OCI-LY1 (cell line): Measurements from ENCODE around the gene ATF2.
A peak's percentile ranks its signal among the peaks of the same experiment; 100 is the strongest.
"Not testable (repeated sequence)": the region's sequence is repeated elsewhere in the genome, so short reads cannot be mapped to it uniquely, and the experiment has no call there.

Experiments
- H2AFZ ChIP-seq: fragments of 200-600 bp; sonication (generic), shearing (Covaris generic); 2 replicates; pipeline ENCODE4 v1.6.0; 2014; ENCODE audit warnings: antibody characterized with exemption, mild to moderate bottlenecking, low read length
- H3F3A ChIP-seq: fragments of 200-600 bp; sonication (generic), shearing (Covaris generic); 2 replicates; pipeline ENCODE4 v1.6.0; 2014; ENCODE audit warnings: mild to moderate bottlenecking, antibody characterized with exemption, low read length, moderate library complexity; ENCODE audit not compliant: insufficient read depth
- H3K27ac ChIP-seq: fragments of 200-600 bp; sonication (generic); 2 replicates; pipeline ENCODE4 v1.5.1; 2014; ENCODE audit warnings: low read length, mixed run types, mild to moderate bottlenecking, low read depth; ENCODE audit not compliant: poor library complexity, severe bottlenecking
- H3K27me3 ChIP-seq: fragments of 200-600 bp; sonication (generic); 2 replicates; pipeline ENCODE4 v1.6.0; 2014; ENCODE audit warnings: antibody characterized with exemption, mild to moderate bottlenecking, low read length, moderate library complexity; ENCODE audit not compliant: insufficient read depth
- H3K36me3 ChIP-seq: fragments of 200-600 bp; sonication (generic); 2 replicates; pipeline ENCODE4 v1.6.1; 2014; ENCODE audit warnings: mild to moderate bottlenecking, antibody characterized with exemption, low read length, moderate library complexity, mixed read lengths; ENCODE audit not compliant: insufficient read depth
- H3K4me1 ChIP-seq: fragments of 200-600 bp; sonication (generic); 2 replicates; pipeline ENCODE4 v1.5.1; 2014; ENCODE audit warnings: mild to moderate bottlenecking, low read length, moderate library complexity; ENCODE audit not compliant: insufficient read depth, severe bottlenecking
- H3K4me2 ChIP-seq: fragments of 200-600 bp; sonication (generic), shearing (Covaris generic); 2 replicates; pipeline ENCODE4 v1.6.1; 2014; ENCODE audit warnings: low read length
- H3K4me3 ChIP-seq: fragments of 200-600 bp; sonication (generic); 2 replicates; pipeline ENCODE4 v1.5.1; 2014; ENCODE audit warnings: low read length, low read depth, mild to moderate bottlenecking, mixed read lengths; ENCODE audit not compliant: poor library complexity, severe bottlenecking
- H3K79me2 ChIP-seq: fragments of 200-600 bp; shearing (Covaris generic); 2 replicates; pipeline ENCODE4 v1.6.1; 2016; ENCODE audit warnings: mixed run types, low read length, mixed read lengths; ENCODE audit not compliant: insufficient read depth
- H3K9ac ChIP-seq: fragments of 200-600 bp; sonication (generic), shearing (Covaris generic); 2 replicates; pipeline ENCODE4 v1.6.1; 2014; ENCODE audit warnings: mild to moderate bottlenecking, low read length, mixed read lengths
- H3K9me2 ChIP-seq: fragments of 200-600 bp; sonication (generic), shearing (Covaris generic); 2 replicates; pipeline ENCODE4 v1.6.1; 2014; ENCODE audit warnings: low read depth, mild to moderate bottlenecking, low read length, mixed read lengths
- H3K9me3 ChIP-seq: fragments of 200-600 bp; shearing (Covaris generic); 2 replicates; pipeline ENCODE4 v1.6.1; 2014; ENCODE audit warnings: low read length, mixed read lengths
- H4K20me1 ChIP-seq: fragments of 200-600 bp; sonication (generic), shearing (Covaris generic); 2 replicates; pipeline ENCODE4 v1.6.0; 2016; ENCODE audit warnings: mild to moderate bottlenecking, low read length; ENCODE audit not compliant: insufficient read depth
- EZH2 ChIP-seq: fragments of 200-600 bp; sonication (generic), shearing (Covaris generic); IDR thresholded peaks from 2 replicates; pipeline ENCODE4 v1.8.0; 2017; ENCODE audit warnings: borderline replicate concordance, mixed run types, mild to moderate bottlenecking, antibody characterized with exemption, low read length, moderate library complexity, mixed read lengths
- TF ChIP-seq, protein P1 (sequence below): fragments of 200-600 bp; sonication (generic), shearing (Covaris generic); IDR thresholded peaks from 2 replicates; pipeline ENCODE4 v1.5.1; 2017; ENCODE audit warnings: mild to moderate bottlenecking, antibody characterized with exemption, low read length, moderate library complexity, mixed read lengths

ATF2 gene

DNA sequence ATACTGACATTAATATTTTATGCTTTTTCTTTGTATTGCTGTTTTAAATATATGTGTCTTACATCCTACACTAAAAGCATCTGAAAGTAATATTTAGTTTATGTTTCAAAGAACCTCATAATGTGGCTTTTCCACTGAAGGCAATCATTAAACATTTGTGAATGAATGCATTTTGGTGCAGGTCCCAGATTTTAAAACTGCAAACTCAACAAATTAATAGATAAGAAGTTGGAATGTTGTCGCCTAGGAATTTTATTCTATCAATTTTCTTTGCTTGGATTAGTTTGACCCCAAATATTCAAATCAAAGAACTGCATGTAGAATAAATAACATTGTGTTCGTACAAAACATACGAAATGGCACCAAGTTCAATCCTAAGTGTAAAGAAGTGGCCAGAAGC lies 44.7 kb downstream of the ATF2 start:
- H3K36me3 ChIP-seq, result peaks cover 42% of the 10 kb centered on the region
- no peaks in the 10 kb centered on the region for H3K9me3 ChIP-seq
- H3K9me2 ChIP-seq, result no peaks in the 10 kb centered on the region
- H3K4me2 ChIP-seq, result no peak overlapping the region
- no peak for TF ChIP-seq EZH2
- TF ChIP-seq, protein P1, sequence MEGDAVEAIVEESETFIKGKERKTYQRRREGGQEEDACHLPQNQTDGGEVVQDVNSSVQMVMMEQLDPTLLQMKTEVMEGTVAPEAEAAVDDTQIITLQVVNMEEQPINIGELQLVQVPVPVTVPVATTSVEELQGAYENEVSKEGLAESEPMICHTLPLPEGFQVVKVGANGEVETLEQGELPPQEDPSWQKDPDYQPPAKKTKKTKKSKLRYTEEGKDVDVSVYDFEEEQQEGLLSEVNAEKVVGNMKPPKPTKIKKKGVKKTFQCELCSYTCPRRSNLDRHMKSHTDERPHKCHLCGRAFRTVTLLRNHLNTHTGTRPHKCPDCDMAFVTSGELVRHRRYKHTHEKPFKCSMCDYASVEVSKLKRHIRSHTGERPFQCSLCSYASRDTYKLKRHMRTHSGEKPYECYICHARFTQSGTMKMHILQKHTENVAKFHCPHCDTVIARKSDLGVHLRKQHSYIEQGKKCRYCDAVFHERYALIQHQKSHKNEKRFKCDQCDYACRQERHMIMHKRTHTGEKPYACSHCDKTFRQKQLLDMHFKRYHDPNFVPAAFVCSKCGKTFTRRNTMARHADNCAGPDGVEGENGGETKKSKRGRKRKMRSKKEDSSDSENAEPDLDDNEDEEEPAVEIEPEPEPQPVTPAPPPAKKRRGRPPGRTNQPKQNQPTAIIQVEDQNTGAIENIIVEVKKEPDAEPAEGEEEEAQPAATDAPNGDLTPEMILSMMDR, result no peak
- H3K79me2 ChIP-seq, result no peaks in the 10 kb centered on the region
- no peak overlapping the region for H3K27ac ChIP-seq
- H3K9ac ChIP-seq, result no peak overlapping the region
- H3K4me1 ChIP-seq, result no peaks in the 10 kb centered on the region
- no peaks in the 10 kb centered on the region for H3K27me3 ChIP-seq
- no peaks in the 10 kb centered on the region for H3F3A ChIP-seq
- no peak overlapping the region for H3K4me3 ChIP-seq
- H2AFZ ChIP-seq, result no peak overlapping the region
- no peaks in the 10 kb centered on the region for H4K20me1 ChIP-seq

DNA sequence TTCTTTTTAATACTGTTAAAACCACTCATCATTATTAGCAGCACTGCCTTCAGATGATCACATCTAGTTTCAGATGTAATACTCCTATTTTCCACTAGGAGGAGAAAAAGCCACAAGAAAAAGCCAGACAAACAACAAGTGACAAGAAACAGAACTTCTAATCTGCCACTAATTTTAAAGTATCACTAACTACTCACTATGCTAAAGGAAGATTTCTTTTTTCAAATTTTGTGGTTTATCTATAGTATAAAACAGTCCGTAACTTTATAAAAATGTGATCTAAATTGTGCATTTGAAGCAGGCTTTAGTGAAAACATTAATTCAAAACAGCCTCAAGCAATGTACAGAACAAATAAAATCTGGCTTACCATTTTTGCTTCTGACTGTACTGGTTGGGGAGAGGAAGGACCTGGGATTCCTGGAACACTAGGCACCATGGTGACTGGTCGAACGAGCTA lies 56.8 kb downstream of the ATF2 start:
- Histone ChIP-seq H3K27ac (no peak overlapping the region), H4K20me1 (no peaks in the 10 kb centered on the region), H3F3A (no peaks in the 10 kb centered on the region), H3K4me3 (no peak overlapping the region), H3K4me1 (no peaks in the 10 kb centered on the region), H2AFZ (no peak overlapping the region), H3K9me2 (no peaks in the 10 kb centered on the region), H3K79me2 (no peaks in the 10 kb centered on the region), H3K36me3 (peaks cover 66% of the 10 kb centered on the region), H3K9me3 (no peaks in the 10 kb centered on the region), H3K27me3 (no peaks in the 10 kb centered on the region), H3K9ac (no peak overlapping the region), H3K4me2 (no peak overlapping the region)
- TF ChIP-seq EZH2, result no peak
- TF ChIP-seq, protein P1, result peak; percentile 72

DNA sequence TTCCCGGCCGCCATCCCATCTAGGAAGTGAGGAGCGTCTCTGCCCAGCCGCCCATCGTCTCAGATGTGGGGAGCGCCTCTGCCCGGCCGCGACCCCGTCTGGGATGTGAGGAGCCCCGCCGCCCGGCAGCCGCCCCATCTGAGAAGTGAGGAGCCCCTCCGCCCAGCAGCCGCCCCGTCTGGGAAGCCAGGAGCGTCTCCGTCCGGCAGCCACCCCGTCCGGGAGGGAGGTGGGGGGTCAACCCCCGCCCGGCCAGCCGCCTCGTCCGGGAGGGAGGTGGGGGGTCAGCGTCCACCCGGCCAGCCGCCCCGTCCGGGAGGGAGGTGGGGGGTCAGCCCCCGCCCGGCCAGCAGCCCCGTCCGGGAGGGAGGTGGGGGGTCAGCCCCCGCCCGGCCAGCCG lies 59.9 kb downstream of the ATF2 start:
- H3K9ac ChIP-seq, result not testable (repeated sequence)
- peaks cover 43% of the 10 kb centered on the region for H3K36me3 ChIP-seq

DNA sequence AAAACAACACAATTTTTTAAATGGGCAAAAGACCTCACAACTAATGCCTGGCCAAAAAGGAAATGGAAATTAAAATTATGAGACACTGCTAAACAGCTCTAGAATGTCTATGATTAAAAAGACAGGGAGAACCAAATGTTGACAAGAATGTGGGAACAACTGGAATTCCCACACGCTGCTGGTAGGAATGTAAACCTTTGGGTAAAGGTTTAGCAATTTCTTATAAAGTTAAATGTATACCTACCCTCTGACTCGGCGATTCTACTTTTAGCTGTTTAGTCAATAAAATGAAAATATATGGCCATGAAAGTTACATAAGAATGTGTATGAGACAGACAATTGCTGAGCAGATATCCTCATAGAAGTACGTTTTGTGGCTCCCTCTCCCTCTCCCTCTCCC lies 60.9 kb downstream of the ATF2 start:
- Histone ChIP-seq H3K9me3 (no peaks in the 10 kb centered on the region), H3K4me3 (no peak overlapping the region), H3K9ac (no peak overlapping the region), H3F3A (no peaks in the 10 kb centered on the region), H3K27ac (no peak overlapping the region), H3K27me3 (no peaks in the 10 kb centered on the region), H2AFZ (no peak overlapping the region), H3K9me2 (no peaks in the 10 kb centered on the region), H3K79me2 (no peaks in the 10 kb centered on the region), H4K20me1 (no peaks in the 10 kb centered on the region), H3K36me3 (peaks cover 43% of the 10 kb centered on the region), H3K4me1 (no peaks in the 10 kb centered on the region), H3K4me2 (no peak overlapping the region)
- TF ChIP-seq, protein P1, result no peak
- TF ChIP-seq EZH2, result no peak

More for the DNA sequence above, 59.9 kb downstream of the ATF2 start:
- not testable (repeated sequence) for H3K79me2 ChIP-seq, H3F3A ChIP-seq, H3K4me3 ChIP-seq, H3K9me3 ChIP-seq, H3K27ac ChIP-seq, H3K4me1 ChIP-seq, H3K27me3 ChIP-seq, H2AFZ ChIP-seq, H3K9me2 ChIP-seq, H4K20me1 ChIP-seq, H3K4me2 ChIP-seq
